Occipital lobe (tissue), 2 donors: ENCODE data around the gene DCP2. TPM values are rescaled to one million over a fixed set of nuclear protein-coding genes. Genes with fewer than 3 reads are reported as not detected.

Experiments used
- DNase-seq: peaks from one replicate; lab custom pipeline; 2025; lab: John Stamatoyannopoulos, UW
- total RNA-seq: library from RNA; depleted of rRNA; stranded (reverse); fragments of >200 nt; gene quantifications from one replicate; pipeline ENCODE4 v1.2.3, GENCODE V29; 2014

The DCP2 gene
- total RNA-seq, 1 donor from 2014 or later = 129 TPM

GRCh38 chr5:112965733-112966306, 10.8 kb upstream of the DCP2 start:
- no peak for DNase-seq

GRCh38 chr5:112967520-112968083, 9.0 kb upstream of the DCP2 start:
- no peak for DNase-seq

DNA sequence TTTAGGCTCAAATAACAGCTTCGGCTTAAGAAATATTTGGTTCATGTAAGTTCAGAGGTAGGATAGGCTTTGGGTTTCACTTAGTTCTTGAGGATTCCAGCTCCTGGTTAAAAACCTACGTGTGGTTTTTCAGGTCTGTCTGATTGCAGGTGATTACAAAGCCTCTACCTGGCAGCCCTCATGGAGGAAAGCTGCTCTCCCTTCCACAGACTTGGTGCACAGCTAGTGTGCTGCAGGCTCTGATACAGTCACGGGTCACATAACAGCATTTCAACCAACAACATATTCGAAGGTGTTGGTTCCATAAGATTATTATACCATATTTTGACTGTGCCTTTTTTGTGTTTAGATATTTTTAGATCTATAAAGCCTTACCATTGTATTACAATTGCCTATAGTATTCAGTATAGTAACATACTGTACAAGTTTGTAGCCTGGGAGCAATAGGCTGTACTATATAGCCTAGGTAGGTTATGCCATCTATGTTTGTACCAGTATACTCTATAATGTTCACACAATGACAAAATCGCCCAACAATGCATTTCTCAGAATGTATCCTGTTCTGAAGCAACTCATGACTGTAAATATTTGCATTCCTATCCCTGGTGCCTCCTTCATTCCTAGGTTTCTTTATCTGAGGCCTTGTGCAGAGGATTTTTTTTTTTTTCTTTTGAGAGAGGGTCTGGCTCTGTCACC, 8.0 kb upstream of the DCP2 start:
- no peak for DNase-seq

DNA sequence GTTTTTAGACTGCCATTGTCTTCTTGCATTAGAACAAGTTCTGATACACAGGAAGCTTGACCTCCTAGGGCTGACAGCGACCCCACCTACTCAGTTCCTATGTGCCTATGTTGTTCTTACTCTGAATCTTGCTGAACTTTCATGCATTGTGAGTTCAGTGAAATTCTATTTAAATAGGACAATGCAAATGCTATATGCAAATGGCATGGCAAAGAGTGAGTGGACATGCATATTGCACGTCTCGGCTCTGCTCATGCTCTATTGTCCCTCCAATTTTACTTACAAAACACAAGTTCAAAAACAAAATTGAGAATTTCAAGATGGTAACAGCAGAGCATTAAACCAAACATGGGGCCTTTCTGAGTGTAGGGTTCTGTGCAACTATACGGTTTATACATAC, 5.3 kb upstream of the DCP2 start:
- DNase-seq = no peak

- DNase-seq = no peak
These were observed 3.6 kb upstream of the DCP2 start for GRCh38 chr5:112973036-112973435.

DNA sequence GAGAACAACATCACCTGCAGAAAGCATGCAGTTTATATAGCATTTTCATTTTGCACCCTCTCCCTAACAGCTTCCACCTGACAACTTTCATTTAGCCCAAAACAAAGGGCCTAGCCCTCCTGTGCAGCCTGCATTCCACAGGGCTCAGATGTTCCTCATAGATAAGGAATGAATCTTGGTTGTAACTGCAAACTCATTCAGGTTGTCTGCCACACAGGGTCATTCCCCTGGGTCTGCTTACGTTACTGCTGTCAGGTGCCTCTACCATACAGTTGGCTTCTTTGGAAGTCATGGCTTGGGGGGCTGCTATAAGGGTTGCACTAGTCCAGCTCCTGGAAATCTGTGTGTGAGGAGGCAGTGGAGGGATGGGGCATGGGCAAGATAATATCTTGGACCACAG, 2.7 kb upstream of the DCP2 start:
- DNase-seq = no peak

DNA sequence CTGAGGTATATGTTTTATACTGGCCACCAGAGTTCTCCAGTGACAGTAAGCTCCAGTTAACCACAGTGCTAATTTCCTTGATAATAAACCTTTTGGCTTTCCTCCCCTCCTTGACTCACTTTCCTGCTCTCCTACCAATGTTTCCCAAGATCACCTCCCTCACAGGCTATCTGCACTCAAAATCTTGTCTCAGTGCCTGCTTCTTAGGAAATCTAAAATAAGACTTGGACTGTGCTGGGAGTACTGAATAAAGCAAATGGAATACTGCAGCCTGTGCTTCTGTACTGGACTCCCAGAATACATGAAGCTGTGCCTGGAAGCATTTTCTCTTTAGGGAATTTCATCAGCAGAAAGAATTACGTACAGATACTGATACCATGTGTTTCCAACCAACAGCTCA, 1.7 kb upstream of the DCP2 start:
- no peak for DNase-seq

GRCh38 chr5:112975721-112976431, 722 bp upstream of the DCP2 start:
- DNase-seq = no peak

GRCh38 chr5:112977440-112977861, 853 bp downstream of the DCP2 start:
- DNase-seq = no peak

GRCh38 chr5:112978836-112979235, 2.2 kb downstream of the DCP2 start:
- no peak for DNase-seq

DNA sequence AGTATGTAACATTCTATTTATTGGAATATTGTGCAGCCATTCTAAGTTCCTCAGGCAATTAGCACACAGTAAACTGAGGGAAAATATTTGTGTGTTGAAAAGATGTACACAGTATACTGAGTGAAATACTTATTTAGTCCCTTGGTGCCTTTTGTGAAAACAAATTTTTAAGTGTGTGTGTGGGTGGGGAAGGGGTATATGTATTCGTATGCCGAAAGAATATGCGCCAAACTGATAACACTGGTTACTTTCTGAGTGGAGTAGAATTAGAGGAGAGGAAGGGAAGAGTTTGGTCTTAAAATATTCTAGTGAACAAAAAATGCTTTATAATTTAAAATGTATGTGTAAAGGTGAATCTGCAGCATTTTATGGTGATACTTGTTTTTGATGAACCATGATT, 3.1 kb downstream of the DCP2 start:
- no peak for DNase-seq

DNA sequence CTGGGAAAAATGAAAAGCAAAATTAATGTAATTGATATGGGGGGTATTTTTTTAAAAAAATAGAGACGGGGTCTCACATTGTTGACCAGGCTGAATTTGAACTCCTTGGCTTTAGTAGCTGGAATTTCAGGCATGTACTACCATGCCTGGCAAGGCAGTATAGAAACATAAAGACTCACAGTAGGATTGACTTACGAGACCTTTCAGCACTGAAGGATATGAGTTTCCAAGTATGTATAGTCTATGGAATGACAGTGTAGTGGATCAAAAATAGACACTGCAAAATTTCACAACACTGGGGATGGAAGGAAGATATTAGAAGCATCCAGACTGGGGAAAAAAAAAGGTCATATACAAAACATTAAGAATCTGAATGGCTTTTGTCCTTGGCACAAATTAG, 6.8 kb downstream of the DCP2 start:
- DNase-seq = no peak

DNA sequence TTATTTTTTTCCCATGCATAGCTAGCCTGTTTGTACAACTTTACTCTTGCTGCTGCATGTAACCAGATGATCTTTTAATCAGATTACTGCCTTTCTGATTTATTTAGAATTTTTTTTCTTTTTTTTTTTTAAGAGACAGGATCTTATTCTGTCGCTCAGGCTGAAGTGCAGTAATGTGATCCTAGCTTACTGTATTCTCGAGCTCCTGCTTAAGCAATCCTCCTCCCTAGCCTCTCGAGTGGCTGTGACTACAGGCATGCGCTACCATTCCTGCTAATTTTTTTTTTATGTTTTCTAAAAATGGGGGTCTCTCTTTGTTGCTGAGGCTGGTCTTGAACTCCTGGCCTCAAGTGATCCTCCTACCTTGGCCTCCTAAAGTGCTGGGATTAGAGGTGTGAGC, 9.6 kb downstream of the DCP2 start:
- no peak for DNase-seq

- DNase-seq = peak; percentile 19
These were observed 19.4 kb downstream of the DCP2 start for GRCh38 chr5:112995764-112996618.

DNA sequence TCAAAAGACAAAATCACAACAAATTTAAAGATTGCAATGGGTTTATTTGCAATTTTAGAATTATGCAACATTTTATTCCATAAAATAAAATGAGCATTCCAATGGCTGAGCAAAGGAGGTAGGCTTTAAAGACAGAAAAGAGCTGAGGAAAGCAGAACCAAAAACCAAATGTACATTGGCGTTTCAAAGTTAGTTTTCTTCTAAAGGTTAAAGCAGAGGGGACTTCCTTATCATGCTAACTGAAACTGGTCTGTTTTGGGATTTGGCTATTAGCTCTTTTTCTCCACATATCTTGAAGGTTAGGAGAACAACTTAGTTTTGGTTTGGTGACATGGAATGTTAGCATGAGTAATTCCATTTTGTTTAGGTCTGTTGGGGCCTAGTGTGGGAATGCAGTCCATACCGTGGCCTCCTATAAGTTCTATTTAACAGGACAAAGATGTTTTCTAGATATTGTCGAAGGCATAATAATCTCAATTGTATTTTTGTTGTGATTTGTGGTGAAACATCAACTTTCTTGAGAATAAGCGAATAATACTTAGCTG, 20.3 kb downstream of the DCP2 start:
- no peak for DNase-seq

DNA sequence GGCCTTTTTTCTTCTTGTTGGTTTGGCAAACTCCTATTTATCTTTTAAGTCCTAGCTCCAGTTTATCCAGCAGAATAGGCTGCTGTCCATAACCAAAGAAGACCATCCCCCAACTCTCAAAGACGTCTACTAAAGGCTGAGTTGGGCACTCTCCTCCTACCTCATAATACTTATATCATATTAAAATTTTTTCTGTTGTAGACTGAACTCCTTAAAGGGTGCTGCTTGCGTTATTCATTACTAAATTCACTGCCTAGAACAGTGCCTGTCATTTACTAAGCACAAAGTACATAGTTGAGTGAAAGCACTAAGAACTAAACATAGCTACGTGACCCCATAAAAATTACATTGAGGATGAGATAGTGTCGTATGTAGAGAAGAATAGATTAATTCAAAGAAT, 21.7 kb downstream of the DCP2 start:
- no peak for DNase-seq

DNA sequence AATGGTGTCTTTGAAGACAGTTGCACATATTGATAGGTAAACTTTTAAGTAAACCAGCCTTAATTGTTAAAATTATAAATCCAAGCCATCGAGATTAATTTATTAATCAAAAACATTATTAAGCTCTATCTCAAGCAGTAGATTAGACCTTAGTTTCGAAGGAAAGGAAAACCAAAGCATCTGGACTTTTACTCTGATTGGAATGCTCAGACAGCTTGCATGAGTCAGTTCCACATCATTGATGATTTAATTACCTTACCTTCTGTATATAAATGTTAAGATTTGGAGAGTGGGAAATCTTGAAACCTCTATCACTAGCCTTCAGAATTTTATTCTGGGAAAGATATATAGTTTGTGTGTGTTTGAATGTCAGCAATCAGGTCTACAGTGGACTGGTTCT, 23.9 kb downstream of the DCP2 start:
- DNase-seq = no peak

DNA sequence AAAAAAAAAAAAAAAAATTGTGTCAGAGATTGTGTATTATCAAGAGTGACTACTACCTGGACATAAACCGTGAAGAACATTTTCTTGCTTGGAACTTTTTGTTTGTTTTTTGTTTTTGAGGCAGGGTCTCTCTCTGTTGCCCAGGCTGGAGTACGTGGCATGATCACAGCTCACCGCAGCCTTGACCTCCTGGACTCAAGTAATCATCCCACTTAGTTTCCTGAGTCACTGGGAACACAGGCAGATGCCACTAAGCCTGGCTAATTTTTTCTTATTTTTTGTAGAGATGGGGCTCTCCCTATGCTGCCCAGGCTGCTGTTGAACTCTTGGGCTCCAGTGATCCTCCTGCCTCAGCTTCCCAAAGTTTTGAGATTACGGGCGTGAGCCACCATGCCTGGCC, 25.8 kb downstream of the DCP2 start:
- no peak for DNase-seq

GRCh38 chr5:113003763-113004162, 27.2 kb downstream of the DCP2 start:
- DNase-seq = no peak

GRCh38 chr5:113005454-113005853, 28.9 kb downstream of the DCP2 start:
- no peak for DNase-seq

- DNase-seq = no peak
These were observed 41.5 kb downstream of the DCP2 start for GRCh38 chr5:113017881-113018635.
